H7 (cell line): Measurements from ENCODE around the gene SH3RF3. TPM values are rescaled to one million over a fixed set of nuclear protein-coding genes. Genes with fewer than 3 reads are reported as not detected.
A peak's percentile ranks its signal among the peaks of the same experiment; 100 is the strongest.

Experiments
- DNase-seq: peaks from one replicate; pipeline ENCODE4 v3.0.0; 2012
- H3K27me3 ChIP-seq: 2 replicates; pipeline ENCODE4 v1.6.0; 2011; ENCODE audit warnings: mild to moderate bottlenecking, low read length; ENCODE audit not compliant: control insufficient read depth, insufficient read depth
- H3K36me3 ChIP-seq: replicated peaks from 2 replicates; pipeline ENCODE4 v1.5.1; 2011; ENCODE audit warnings: low read length; ENCODE audit not compliant: control insufficient read depth, insufficient read depth
- H3K4me3 ChIP-seq: 2 replicates; pipeline ENCODE4 v1.5.1; 2011; ENCODE audit warnings: low read depth, mild to moderate bottlenecking, control low read depth, low read length, moderate library complexity; ENCODE audit not compliant: insufficient read depth
- total RNA-seq: library from RNA; depleted of rRNA; stranded (reverse); fragments of >200 nt; shearing (Covaris generic); gene quantifications from 2 replicates; pipeline ENCODE4 v1.2.3, GENCODE V29; 2014

Gene SH3RF3
- total RNA-seq, 1 experiment from 2014 or later, result 0.80 TPM

- no peaks in the 10 kb centered on the region for H3K27me3 ChIP-seq
- no peaks in the 10 kb centered on the region for H3K36me3 ChIP-seq
- peak; percentile 24 for DNase-seq
- no peak overlapping the region for H3K4me3 ChIP-seq
Observed at GRCh38 chr2:109368798-109369197, 239.8 kb downstream of the SH3RF3 start.

GRCh38 chr2:109369671-109370191 lies 240.7 kb downstream of the SH3RF3 start:
- H3K27me3 ChIP-seq, result no peaks in the 10 kb centered on the region
- no peak overlapping the region for H3K4me3 ChIP-seq
- no peaks in the 10 kb centered on the region for H3K36me3 ChIP-seq
- DNase-seq, result peak; percentile 22

GRCh38 chr2:109370399-109371035 lies 241.5 kb downstream of the SH3RF3 start:
- no peaks in the 10 kb centered on the region for H3K27me3 ChIP-seq
- DNase-seq, result peak; percentile 20
- no peak overlapping the region for H3K4me3 ChIP-seq
- H3K36me3 ChIP-seq, result no peaks in the 10 kb centered on the region

- Histone ChIP-seq H3K4me3 (no peak overlapping the region), H3K36me3 (no peaks in the 10 kb centered on the region), H3K27me3 (no peaks in the 10 kb centered on the region)
- peak; percentile 36 for DNase-seq
Observed at GRCh38 chr2:109371481-109372170, 242.6 kb downstream of the SH3RF3 start.

- Histone ChIP-seq H3K27me3 (no peaks in the 10 kb centered on the region), H3K4me3 (no peak overlapping the region), H3K36me3 (no peaks in the 10 kb centered on the region)
- DNase-seq, result no peak
Observed at GRCh38 chr2:109372171-109372568, 243.2 kb downstream of the SH3RF3 start.

- Histone ChIP-seq H3K36me3 (no peaks in the 10 kb centered on the region), H3K4me3 (no peak overlapping the region), H3K27me3 (no peaks in the 10 kb centered on the region)
- peak; percentile 7 for DNase-seq
Observed at GRCh38 chr2:109372614-109373013, 243.6 kb downstream of the SH3RF3 start.

- H3K4me3 ChIP-seq, result no peak overlapping the region
- no peaks in the 10 kb centered on the region for H3K36me3 ChIP-seq
- peak; percentile 19 for DNase-seq
- no peaks in the 10 kb centered on the region for H3K27me3 ChIP-seq
Observed at GRCh38 chr2:109373791-109374547, 245.0 kb downstream of the SH3RF3 start.

- Histone ChIP-seq H3K4me3 (no peak overlapping the region), H3K36me3 (no peaks in the 10 kb centered on the region), H3K27me3 (no peaks in the 10 kb centered on the region)
- peak; percentile 29 for DNase-seq
Observed at GRCh38 chr2:109374548-109375130, 245.6 kb downstream of the SH3RF3 start.

GRCh38 chr2:109375131-109375561 lies 246.1 kb downstream of the SH3RF3 start:
- Histone ChIP-seq H3K27me3 (no peaks in the 10 kb centered on the region), H3K4me3 (no peak overlapping the region), H3K36me3 (no peaks in the 10 kb centered on the region)
- no peak for DNase-seq

- Histone ChIP-seq H3K36me3 (no peaks in the 10 kb centered on the region), H3K4me3 (no peak overlapping the region), H3K27me3 (no peaks in the 10 kb centered on the region)
- peak; percentile 2 for DNase-seq
Observed at GRCh38 chr2:109375656-109376055, 246.7 kb downstream of the SH3RF3 start.

GRCh38 chr2:109376115-109376514 lies 247.1 kb downstream of the SH3RF3 start:
- H3K4me3 ChIP-seq, result no peak overlapping the region
- H3K36me3 ChIP-seq, result no peaks in the 10 kb centered on the region
- DNase-seq, result peak; percentile 7
- no peaks in the 10 kb centered on the region for H3K27me3 ChIP-seq

GRCh38 chr2:109376796-109377495 lies 247.9 kb downstream of the SH3RF3 start:
- peak; percentile 22 for DNase-seq
- H3K27me3 ChIP-seq, result no peaks in the 10 kb centered on the region

GRCh38 chr2:109377976-109378375 lies 249.0 kb downstream of the SH3RF3 start:
- DNase-seq, result peak; percentile 36

More at GRCh38 chr2:109376796-109377495, 247.9 kb downstream of the SH3RF3 start:
- Histone ChIP-seq H3K36me3 (no peaks in the 10 kb centered on the region), H3K4me3 (no peak overlapping the region)

GRCh38 chr2:109378682-109379081 lies 249.7 kb downstream of the SH3RF3 start:
- no peaks in the 10 kb centered on the region for H3K36me3 ChIP-seq
- H3K4me3 ChIP-seq, result no peak overlapping the region
- H3K27me3 ChIP-seq, result no peaks in the 10 kb centered on the region; the same call in 1 of the 2 replicates
- peak; percentile 17 for DNase-seq

More at GRCh38 chr2:109377976-109378375, 249.0 kb downstream of the SH3RF3 start:
- Histone ChIP-seq H3K4me3 (no peak overlapping the region), H3K36me3 (no peaks in the 10 kb centered on the region), H3K27me3 (no peaks in the 10 kb centered on the region; the same call in 1 of the 2 replicates)
